K562 (cell line): Measurements from ENCODE around the gene GPR68. TPM values are rescaled to one million over a fixed set of nuclear protein-coding genes. Genes with fewer than 3 reads are reported as not detected.
A peak's percentile ranks its signal among the peaks of the same experiment; 100 is the strongest.

Source experiments
- ATAC-seq: fragments of 200-7000 bp; cut with Tn5 transposase; 3 replicates; pipeline ENCODE4 v1.9.1; 2020; ENCODE audit warnings: moderate library complexity
- BruUV-seq: library from RNA; stranded (reverse); fragments of 400-500 nt; replicated peaks from 2 replicates; lab custom pipeline; 2021; lab: Mats Ljungman, UMichigan
- CTCF ChIA-PET: fragments of 300-600 bp; formaldehyde crosslinking; extraction: SDS; loops from one replicate; lab custom pipeline; 2021; ENCODE audit warnings: low intra/inter-chr PET ratio; lab: Yijun Ruan, JAX
- POLR2A ChIA-PET: fragments of 300-600, 350-650 bp; sonication (Branson Sonifier 250); formaldehyde crosslinking; extraction: SDS; loops from one replicate; lab custom pipeline; 2021; ENCODE audit warnings: antibody characterized with exemption, inconsistent platforms; lab: Yijun Ruan, JAX
- DNase-seq, 4 experiments: peaks; one replicate each; pipeline versions ENCODE4 v3.0.0 to v3.0.0-alpha.2; 2011 to 2018; ENCODE audit warnings: low spot score in 3 of 4, mixed read lengths in 3 of 4; ENCODE audit errors: extremely low read depth in 1 of 4
- FAIRE-seq: peaks from 2 replicates; lab custom pipeline; 2011; peaks lifted over from hg19 to GRCh38; lab: Jason Lieb, UNC
- H2AFZ ChIP-seq: 2 replicates; pipeline ENCODE4 v1.6.0; 2011; ENCODE audit warnings: low read depth, low read length, control low read depth, inconsistent platforms
- H3K27ac ChIP-seq: fragments of 200-600 bp; 3 replicates; pipeline ENCODE4 v1.8.0; 2011; ENCODE audit warnings: low read depth, mild to moderate bottlenecking, control low read depth, inconsistent platforms, low read length, moderate library complexity, mixed read lengths; ENCODE audit errors: extremely low read depth
- H3K27me3 ChIP-seq, 2 experiments: fragments of 300-600 bp in 1 of 2; 2 replicates in 1 of 2; 3 replicates in 1 of 2; pipeline versions ENCODE4 v1.6.0 to v1.8.0; 2011; ENCODE audit warnings: inconsistent platforms in 2 of 2, low read length in 2 of 2, mild to moderate bottlenecking in 1 of 2, mixed read lengths in 1 of 2, moderate library complexity in 1 of 2; ENCODE audit not compliant: control insufficient read depth in 2 of 2, insufficient read depth in 2 of 2
- H3K36me3 ChIP-seq: fragments of 300-600 bp; 3 replicates; pipeline ENCODE4 v1.8.0; 2011; ENCODE audit warnings: mild to moderate bottlenecking, low read length, inconsistent platforms; ENCODE audit not compliant: control insufficient read depth, insufficient read depth
- H3K4me1 ChIP-seq, 2 experiments: fragments of 200-600 bp in 1 of 2; replicated peaks in 1 of 2; 2 replicates in 1 of 2; 3 replicates in 1 of 2; pipeline versions ENCODE4 v1.5.1 to v1.8.0; 2011; ENCODE audit warnings: inconsistent platforms in 2 of 2, low read length in 2 of 2, mild to moderate bottlenecking in 1 of 2, mixed read lengths in 1 of 2, moderate library complexity in 1 of 2; ENCODE audit not compliant: control insufficient read depth in 2 of 2, insufficient read depth in 2 of 2
- H3K4me2 ChIP-seq: 2 replicates; pipeline ENCODE4 v1.6.1; 2011; ENCODE audit warnings: low read length, control low read depth, inconsistent platforms, mixed read lengths; ENCODE audit not compliant: insufficient read depth
- H3K4me3 ChIP-seq: fragments of 200-600 bp; sonication (generic), shearing (Covaris generic); 2 replicates; pipeline ENCODE4 v1.5.1; 2016; ENCODE audit warnings: control low read depth, inconsistent platforms
- H3K79me2 ChIP-seq: fragments of 200-600 bp; 3 replicates; pipeline ENCODE4 v1.8.0; 2011; ENCODE audit warnings: low read length, inconsistent platforms; ENCODE audit not compliant: control insufficient read depth, insufficient read depth
- H3K9ac ChIP-seq, 2 experiments: 2 replicates each; pipeline versions ENCODE4 v1.6.0 to v1.6.1; 2011; ENCODE audit warnings: low read depth in 2 of 2, low read length in 2 of 2, control low read depth in 1 of 2, inconsistent platforms in 1 of 2, mild to moderate bottlenecking in 1 of 2, mixed read lengths in 1 of 2; ENCODE audit not compliant: insufficient read depth in 1 of 2
- H3K9me1 ChIP-seq: one replicate; pipeline ENCODE4 v1.6.0; 2011; ENCODE audit warnings: inconsistent platforms, mild to moderate bottlenecking, low read length, moderate library complexity; ENCODE audit not compliant: control insufficient read depth, insufficient read depth
- H3K9me3 ChIP-seq: replicated peaks from 2 replicates; pipeline ENCODE4 v1.5.1; 2011; ENCODE audit warnings: low read depth, low read length, inconsistent platforms; ENCODE audit not compliant: control insufficient read depth, insufficient read depth
- H4K20me1 ChIP-seq: replicated peaks from 2 replicates; pipeline ENCODE4 v1.6.1; 2011; ENCODE audit warnings: low read length, inconsistent platforms, mixed read lengths; ENCODE audit not compliant: control insufficient read depth, insufficient read depth
- ARID3A ChIP-seq: IDR thresholded peaks from 2 replicates; pipeline ENCODE4 v1.6.1; 2012; ENCODE audit warnings: low read depth, low read length, improper control_type of control experiment, borderline replicate concordance
- ARNT ChIP-seq, 2 experiments: fragments of 450-650 bp; IDR thresholded peaks; 2 replicates each; pipeline ENCODE4 v1.6.1; 2016; ENCODE audit warnings: mild to moderate bottlenecking in 1 of 2
- DEAF1 ChIP-seq: fragments of 450-650 bp; formaldehyde crosslinking; IDR thresholded peaks from 2 replicates; pipeline ENCODE4 v1.4.0; 2020; ENCODE audit warnings: mild to moderate bottlenecking, moderate library complexity
- FOSL1 ChIP-seq: fragments of 200-800 bp; sonication (Bioruptor generic); conservative IDR thresholded peaks from 2 replicates; pipeline ENCODE4 v1.6.1; 2016; ENCODE audit warnings: missing genetic modification characterization, missing compliant biosample characterization
- FOXA1 ChIP-seq: fragments of 450-650 bp; IDR thresholded peaks from 2 replicates; pipeline ENCODE4 v1.6.1; 2016; ENCODE audit warnings: mild to moderate bottlenecking, borderline replicate concordance
- FOXK1 ChIP-seq: sonication (generic); formaldehyde crosslinking; IDR thresholded peaks from 2 replicates; pipeline ENCODE4 v1.8.0; 2022; ENCODE audit warnings: missing genetic modification reagents, mild to moderate bottlenecking, borderline replicate concordance
- HDGF ChIP-seq: fragments of 450-650 bp; IDR thresholded peaks from 2 replicates; pipeline ENCODE4 v1.6.1; 2016
- LCOR ChIP-seq: sonication (generic); formaldehyde crosslinking; IDR thresholded peaks from 2 replicates; pipeline ENCODE4 v1.8.0; 2022; ENCODE audit warnings: mild to moderate bottlenecking, missing genetic modification reagents
- MTA2 ChIP-seq: fragments of 450-650 bp; IDR thresholded peaks from 2 replicates; pipeline ENCODE4 v1.6.1; 2016; ENCODE audit warnings: low read depth
- NR3C1 ChIP-seq: sonication (generic); formaldehyde crosslinking; IDR thresholded peaks from 2 replicates; pipeline ENCODE4 v1.8.1; 2022; ENCODE audit warnings: missing genetic modification reagents
- SMARCA4 ChIP-seq: fragments of 450-650 bp; IDR thresholded peaks from 2 replicates; pipeline ENCODE4 v1.6.1; 2016
- SMC3 ChIP-seq: conservative IDR thresholded peaks from 2 replicates; pipeline ENCODE4 v1.6.1; 2011; ENCODE audit warnings: low read depth, low read length, improper control_type of control experiment; ENCODE audit not compliant: insufficient read depth
- TAL1 ChIP-seq: fragments of 450-650 bp; IDR thresholded peaks from 2 replicates; pipeline ENCODE4 v1.6.1; 2016; ENCODE audit warnings: mild to moderate bottlenecking
- TBP ChIP-seq: optimal IDR thresholded peaks from 2 replicates; pipeline ENCODE3; 2011; ENCODE audit warnings: low read depth, low read length, improper control_type of control experiment
- THAP7 ChIP-seq: fragments of 250-450 bp; sonication (Bioruptor Pico); IDR thresholded peaks from 2 replicates; pipeline ENCODE4 v1.5.0; 2021
- U2AF2 ChIP-seq: fragments of 200-400 bp; formaldehyde crosslinking; optimal IDR thresholded peaks from 2 replicates; pipeline ENCODE3; 2017; ENCODE audit warnings: low read depth, mild to moderate bottlenecking, low read length
- ZFP30 ChIP-seq: fragments of 250-450 bp; sonication (Bioruptor Pico); IDR thresholded peaks from 2 replicates; pipeline ENCODE4 v1.8.0; 2022; ENCODE audit warnings: moderate library complexity, mild to moderate bottlenecking, inconsistent platforms, borderline replicate concordance
- ZNF133 ChIP-seq: fragments of 250-450 bp; sonication (Bioruptor Pico); IDR thresholded peaks from 2 replicates; pipeline ENCODE4 v1.4.0; 2020; ENCODE audit warnings: mild to moderate bottlenecking
- ZNF134 ChIP-seq: fragments of 250-450 bp; sonication (Bioruptor Pico); conservative IDR thresholded peaks from 2 replicates; pipeline ENCODE4 v1.4.0; 2020
- WGBS: fragments of 100-300 bp; shearing (Covaris generic); methylation state at CpG from one replicate; pipeline ENCODE4 v1.1.6; 2016; ENCODE audit warnings: low coverage, mixed read lengths; ENCODE audit not compliant: insufficient coverage; ENCODE audit errors: missing lambda C conversion rate; 5-methylcytosine and 5-hydroxymethylcytosine counted together
- in situ Hi-C: fragments of 300-500 bp; cut with MboI; formaldehyde crosslinking; loops from 4 replicates; pipeline ENCODE4 v1.15.0; 2018; ENCODE audit warnings: inconsistent platforms, mixed read lengths
- intact Hi-C: fragments of 100-400 bp; cut with micrococcal nuclease; formaldehyde crosslinking; loops from 2 replicates; pipeline ENCODE4 v1.14.2; 2022
- polyA plus RNA-seq, 8 experiments: library from polyadenylated mRNA; depleted of rRNA in 4 of 8; stranded (reverse) in 5 of 8; unstranded in 3 of 8; fragments of >200 nt; fragmentation: Nextera tagmentation in 2 of 8; fragmentation: Illumina TruSeq in 1 of 8; extraction: Ambion mirVana in 2 of 8; extraction: Trizol in 1 of 8; gene quantifications; 2 replicates each; pipeline versions ENCODE4 v1.2.1 to v1.2.3, GENCODE V29; 2011 to 2014; ENCODE audit warnings: inconsistent platforms in 1 of 8, missing spikeins in 1 of 8
- total RNA-seq, 7 experiments: library from RNA; depleted of rRNA in 6 of 7; stranded (reverse); fragments of >200 nt in 6 of 7; fragmentation: Illumina TruSeq in 2 of 7; extraction: Trizol in 2 of 7; gene quantifications; 2 replicates each; pipeline versions ENCODE4 v1.2.1 to v1.2.3, GENCODE V29; 2011 to 2021; ENCODE audit warnings: low replicate concordance in 1 of 7

GPR68 gene
- total and polyA plus RNA-seq, 9 of the 15 experiments (the other 6 are each of a cell fraction or from before 2014, with no cell fraction given): 0.41 to 9.4 (median 3.7) TPM

GRCh38 chr14:91286530-91286937 is 42.0 kb upstream of the GPR68 start (continued):
- TF ChIP-seq ARID3A (0 out of 2 replicates have a peak, but pooled peaks have one; percentile 68), TBP (peak; percentile 30), DEAF1 (CRISPR knock-in tag) (peak; percentile 66), SMC3 (peak; percentile 82)

- intact Hi-C loops (no loop called here), in situ Hi-C loops (loop anchor here (5.0 kb wide), 2 partner anchors 108 to 383 kb away; no protein-coding TSS in a partner anchor)
- no peak overlapping the region for H3K4me2 ChIP-seq
- 93% methylated on average over 13 of the region's 14 CpGs for WGBS
- no peaks in the 10 kb centered on the region for H3K27me3 ChIP-seq
- H3K79me2 ChIP-seq: no peaks in the 10 kb centered on the region
- no peaks in the 10 kb centered on the region for H3K4me1 ChIP-seq
- H3K4me3 ChIP-seq: no peak overlapping the region
- no peaks in the 10 kb centered on the region for H3K9me3 ChIP-seq
- no peak overlapping the region for H2AFZ ChIP-seq
- no peaks in the 10 kb centered on the region for H4K20me1 ChIP-seq
- peaks cover 75% of the 10 kb centered on the region; the same call in 1 of the 3 replicates for H3K36me3 ChIP-seq
- POLR2A ChIA-PET: interaction anchor here (0.7 kb wide), 1 partner anchor 20 kb away, joined by 3 read pairs; no protein-coding TSS in a partner anchor
- no peak overlapping the region for H3K27ac ChIP-seq
- DNase-seq: no peak
- no peak overlapping the region for H3K9ac ChIP-seq
- no peak for FAIRE-seq
- BruUV-seq: no TSS peak
- no peak for ATAC-seq
- H3K9me1 ChIP-seq: no peaks in the 10 kb centered on the region
- CTCF ChIA-PET: interaction anchor here (0.6 to 3.3 kb wide), 5 partner anchors 103 to 712 kb away, joined by 3 to 29 read pairs (median 7); no protein-coding TSS in a partner anchor
- no peak for TF ChIP-seq MTA2
- no peak for TF ChIP-seq ZNF133 (CRISPR knock-in tag)
- TF ChIP-seq SMARCA4: no peak
- TF ChIP-seq FOXK1 (CRISPR knock-in tag): no peak
- TF ChIP-seq NR3C1 (CRISPR knock-in tag): no peak
- no peak for TF ChIP-seq THAP7
- no peak for TF ChIP-seq U2AF2
- no peak for TF ChIP-seq ZFP30 (CRISPR knock-in tag)
- TF ChIP-seq FOSL1 (tag): no peak
- TF ChIP-seq ZNF134 (CRISPR knock-in tag): no peak
- no peak for TF ChIP-seq HDGF
- TF ChIP-seq TAL1: no peak
- no peak for TF ChIP-seq LCOR
- TF ChIP-seq ARNT (IDR thresholded peaks at IDR 0.05): no peak
- no peak for TF ChIP-seq FOXA1
Measured at GRCh38 chr14:91284791-91285548, 40.5 kb upstream of the GPR68 start.
